Measurements from ENCODE around the gene RGS1.

GRCh38 chr1:192545896-192546521 is 29.6 kb upstream of the RGS1 start:
- TF ChIP-seq CTCF (tag by site-specific recombination; IDR thresholded peaks at IDR 0.05), result no peak
- no peak for TF ChIP-seq PBX3 (CRISPR knock-in tag; IDR thresholded peaks at IDR 0.05)
- TF ChIP-seq ZNF133 (tag by site-specific recombination; IDR thresholded peaks at IDR 0.05), result no peak
- no peak for TF ChIP-seq ZNF26 (tag by site-specific recombination; IDR thresholded peaks at IDR 0.05)
- no peak for TF ChIP-seq TCF7L2 (IDR thresholded peaks at IDR 0.05; ENCODE audit: borderline replicate concordance, low read depth, low read length)

Measured in HEK293 (cell line).